IMR-90 (cell line): ENCODE results near the gene LPGAT1. TPM values are rescaled to one million over a fixed set of nuclear protein-coding genes. Genes with fewer than 3 reads are reported as not detected.

Experiments
- ATAC-seq: fragments of 200-7000 bp; cut with Tn5 transposase; 2 replicates; pipeline ENCODE4 v1.9.1; 2020; ENCODE audit warnings: low read depth, mild to moderate bottlenecking, moderate library complexity
- BruUV-seq: library from RNA; stranded (reverse); fragments of 400-500 nt; replicated peaks from 2 replicates; lab custom pipeline; 2021; lab: Mats Ljungman, UMichigan
- CTCF ChIA-PET: fragments of 300-600 bp; formaldehyde crosslinking; extraction: SDS; loops from one replicate; lab custom pipeline; 2021; ENCODE audit warnings: antibody characterized with exemption; lab: Yijun Ruan, JAX
- POLR2A ChIA-PET: fragments of 300-600 bp; sonication (Branson Sonifier 250); formaldehyde crosslinking; loops from one replicate; lab custom pipeline; 2022; ENCODE audit warnings: antibody characterized with exemption; ENCODE audit not compliant: unreplicated experiment; lab: Charles Lee
- DNase-seq: peaks from one replicate; pipeline ENCODE4 v3.0.0; 2013
- H2AFZ ChIP-seq: replicated peaks from 2 replicates; pipeline ENCODE3; 2013; ENCODE audit warnings: low read length, mild to moderate bottlenecking; ENCODE audit not compliant: poor library complexity
- H2AK5ac ChIP-seq: 2 replicates; pipeline ENCODE4 v1.6.1; 2013; ENCODE audit warnings: low read depth, low read length, inconsistent platforms
- H2AK9ac ChIP-seq: replicated peaks from 2 replicates; pipeline ENCODE3; 2013; ENCODE audit warnings: mild to moderate bottlenecking, low read depth, low read length, moderate library complexity; ENCODE audit not compliant: poor library complexity
- H2BK120ac ChIP-seq: 2 replicates; pipeline ENCODE4 v1.6.1; 2013; ENCODE audit warnings: low read depth, low read length, inconsistent platforms
- H2BK15ac ChIP-seq: 3 replicates; pipeline ENCODE4 v1.6.1; 2013; ENCODE audit warnings: low read depth, low read length, inconsistent platforms
- H2BK20ac ChIP-seq: 2 replicates; pipeline ENCODE4 v1.6.1; 2013; ENCODE audit warnings: low read depth, mild to moderate bottlenecking, inconsistent platforms, low read length, moderate library complexity
- H2BK5ac ChIP-seq: 2 replicates; pipeline ENCODE4 v1.6.1; 2013; ENCODE audit warnings: mild to moderate bottlenecking, low read depth, low read length, inconsistent platforms; ENCODE audit not compliant: poor library complexity, severe bottlenecking
- H3K14ac ChIP-seq: replicated peaks from 2 replicates; pipeline ENCODE4 v1.6.1; 2013; ENCODE audit warnings: low read depth, low read length, inconsistent platforms
- H3K18ac ChIP-seq: 2 replicates; pipeline ENCODE4 v1.6.1; 2013; ENCODE audit warnings: low read depth, low read length, control low read depth
- H3K23ac ChIP-seq: 2 replicates; pipeline ENCODE4 v1.6.1; 2013; ENCODE audit warnings: low read depth, low read length, inconsistent platforms
- H3K27ac ChIP-seq: 2 replicates; pipeline ENCODE4 v1.5.1; 2013; ENCODE audit warnings: mild to moderate bottlenecking, control low read depth, low read length; ENCODE audit not compliant: insufficient read depth
- H3K27me3 ChIP-seq: 2 replicates; pipeline ENCODE4 v1.6.1; 2013; ENCODE audit warnings: low read length; ENCODE audit not compliant: control insufficient read depth, insufficient read depth
- H3K36me3 ChIP-seq: 2 replicates; pipeline ENCODE4 v1.6.1; 2013; ENCODE audit warnings: low read length, mixed read lengths; ENCODE audit not compliant: control insufficient read depth, insufficient read depth
- H3K4ac ChIP-seq: 2 replicates; pipeline ENCODE4 v1.6.1; 2013; ENCODE audit warnings: low read depth, low read length, inconsistent platforms
- H3K4me1 ChIP-seq: 2 replicates; pipeline ENCODE4 v1.6.1; 2013; ENCODE audit warnings: low read length, mixed read lengths; ENCODE audit not compliant: control insufficient read depth, insufficient read depth
- H3K4me2 ChIP-seq: 2 replicates; pipeline ENCODE4 v1.6.1; 2013; ENCODE audit warnings: low read depth, mild to moderate bottlenecking, control low read depth, low read length, moderate library complexity
- H3K4me3 ChIP-seq: 2 replicates; pipeline ENCODE4 v1.5.1; 2013; ENCODE audit warnings: low read depth, mild to moderate bottlenecking, control low read depth, low read length, moderate library complexity; ENCODE audit not compliant: insufficient read depth
- H3K56ac ChIP-seq: 2 replicates; pipeline ENCODE4 v1.6.1; 2013; ENCODE audit warnings: low read length, inconsistent platforms; ENCODE audit not compliant: insufficient read depth; ENCODE audit errors: extremely low read depth
- H3K79me1 ChIP-seq, 2 experiments: 2 replicates each; pipeline ENCODE4 v1.6.1; 2013; ENCODE audit warnings: low read length in 2 of 2, inconsistent platforms in 1 of 2, low read depth in 1 of 2
- H3K9ac ChIP-seq: 2 replicates; pipeline ENCODE4 v1.6.1; 2013; ENCODE audit warnings: low read depth, low read length, control low read depth
- H3K9me1 ChIP-seq: 2 replicates; pipeline ENCODE4 v1.6.1; 2013; ENCODE audit warnings: low read length, inconsistent platforms; ENCODE audit not compliant: insufficient read depth
- H3K9me3 ChIP-seq: 2 replicates; pipeline ENCODE4 v1.6.1; 2013; ENCODE audit warnings: low read length; ENCODE audit not compliant: control insufficient read depth, insufficient read depth
- H4K20me1 ChIP-seq: 2 replicates; pipeline ENCODE4 v1.6.1; 2013; ENCODE audit warnings: low read length, inconsistent platforms; ENCODE audit not compliant: insufficient read depth
- H4K5ac ChIP-seq: 2 replicates; pipeline ENCODE4 v1.6.1; 2013; ENCODE audit warnings: mild to moderate bottlenecking, low read depth, low read length, control low read depth
- H4K8ac ChIP-seq, 2 experiments: 2 replicates each; pipeline ENCODE4 v1.6.1; 2013; ENCODE audit warnings: low read depth in 2 of 2, low read length in 2 of 2, control low read depth in 1 of 2, inconsistent platforms in 1 of 2
- H4K91ac ChIP-seq: 2 replicates; pipeline ENCODE4 v1.6.1; 2013; ENCODE audit warnings: low read depth, low read length, inconsistent platforms; ENCODE audit not compliant: insufficient read depth
- CEBPB ChIP-seq: IDR thresholded peaks from 2 replicates; pipeline ENCODE4 v1.6.1; 2012; ENCODE audit warnings: low read depth, low read length, improper control_type of control experiment
- CHD1 ChIP-seq: IDR thresholded peaks from 2 replicates; pipeline ENCODE4 v1.6.1; 2012; ENCODE audit warnings: low read depth, low read length, improper control_type of control experiment
- FOS ChIP-seq: fragments of 150-350 bp; IDR thresholded peaks from 2 replicates; pipeline ENCODE4 v1.6.1; 2016; ENCODE audit warnings: low read depth, low read length
- POLR2A ChIP-seq: IDR thresholded peaks from 2 replicates; pipeline ENCODE4 v1.6.1; 2012; ENCODE audit warnings: mild to moderate bottlenecking, low read depth, low read length
- RCOR1 ChIP-seq: IDR thresholded peaks from 2 replicates; pipeline ENCODE4 v1.6.1; 2012; ENCODE audit warnings: mild to moderate bottlenecking, low read length, improper control_type of control experiment; ENCODE audit not compliant: insufficient replicate concordance
- RFX5 ChIP-seq: IDR thresholded peaks from 2 replicates; pipeline ENCODE4 v1.8.0; 2012; ENCODE audit warnings: low read depth, mild to moderate bottlenecking, low read length, moderate library complexity
- SMC3 ChIP-seq: fragments of 150-350 bp; IDR thresholded peaks from 2 replicates; pipeline ENCODE4 v1.6.1; 2016; ENCODE audit warnings: low read depth, mild to moderate bottlenecking, antibody characterized with exemption, low read length, moderate library complexity
- USF2 ChIP-seq: fragments of 150-350 bp; IDR thresholded peaks from 2 replicates; pipeline ENCODE4 v1.6.1; 2017; ENCODE audit warnings: mild to moderate bottlenecking, antibody characterized with exemption, low read length, low read depth
- WGBS, 2 experiments: methylation state at CpG; one replicate each; pipeline versions ENCODE4 v1.1.5 to v1.1.7; 2013; ENCODE audit warnings: missing lambda C conversion rate in 2 of 2; ENCODE audit not compliant: insufficient read length in 1 of 2; ENCODE audit errors: extremely low coverage in 2 of 2; 5-methylcytosine and 5-hydroxymethylcytosine counted together
- dilution Hi-C: fragments of 300-500 bp; cut with HindIII; formaldehyde crosslinking; loops from one replicate; pipeline ENCODE4 v1.14.3; 2018; ENCODE audit warnings: low sequenced_read_pairs; ENCODE audit not compliant: unreplicated experiment
- in situ Hi-C: fragments of 300-500 bp; cut with MboI; formaldehyde crosslinking; loops from 3 replicates; pipeline ENCODE4 v1.14.3; 2019; ENCODE audit warnings: low sequenced_read_pairs, inconsistent platforms, mixed read lengths
- intact Hi-C: fragments of 100-400 bp; cut with micrococcal nuclease; formaldehyde crosslinking; loops from 2 replicates; pipeline ENCODE4 v1.10.0; 2022
- polyA plus RNA-seq, 3 experiments: library from polyadenylated mRNA; depleted of rRNA; stranded (reverse); fragments of >200 nt; gene quantifications; 2 replicates each; pipeline ENCODE4 v1.2.3, GENCODE V29; 2012; ENCODE audit warnings: low replicate concordance in 1 of 3
- total RNA-seq: library from RNA; depleted of rRNA; stranded (reverse); fragments of >200 nt; gene quantifications from 2 replicates; pipeline ENCODE4 v1.2.3, GENCODE V29; 2012

Gene LPGAT1
- total and polyA plus RNA-seq, 2 of the 4 experiments (the other 2 are of a cell fraction): 6.7 to 13.6 TPM

GRCh38 chr1:211829343-211830054 is 1.1 kb downstream of the LPGAT1 start:
- Histone ChIP-seq H4K5ac (no peak overlapping the region; the same call in 1 of the 2 replicates), H3K14ac (peak overlapping the region; percentile 72), H2BK120ac (peak overlapping the region; percentile 44; the same call in 1 of the 2 replicates), H3K79me1 (peaks cover 10 to 24% of the 10 kb centered on the region in 2 experiments), H3K9ac (peak overlapping the region; percentile 76), H3K27me3 (no peaks in the 10 kb centered on the region), H3K27ac (peak overlapping the region; percentile 34), H3K4ac (peak overlapping the region; percentile 67; the same call in 1 of the 2 replicates), H2AK9ac (peak overlapping the region; percentile 76), H3K56ac (peak overlapping the region; percentile 71; the same call in 1 of the 2 replicates), H3K4me1 (peaks cover 12% of the 10 kb centered on the region), H4K91ac (no peak overlapping the region), H3K18ac (peak overlapping the region; percentile 37; the same call in 1 of the 2 replicates), H3K4me3 (peak overlapping the region; percentile 81), H4K20me1 (0 out of 2 replicates have a peak, but pooled peaks cover 7% of the 10 kb centered on the region), H2BK20ac (no peak overlapping the region), H2AK5ac (peak overlapping the region; percentile 27; the same call in 1 of the 2 replicates), H3K4me2 (peak overlapping the region; percentile 100), H3K23ac (peak overlapping the region; percentile 74), H3K9me1 (no peaks in the 10 kb centered on the region), H2BK5ac (no peak overlapping the region), H2AFZ (peak overlapping the region; percentile 92), H3K36me3 (no peaks in the 10 kb centered on the region; the same call in 1 of the 2 replicates), H3K9me3 (no peaks in the 10 kb centered on the region), H4K8ac (peak overlapping the region; percentile 12 to 66), H2BK15ac (no peak overlapping the region)
- TF ChIP-seq FOS: no peak
- no peak for TF ChIP-seq POLR2A
- no peak for TF ChIP-seq RFX5
- TF ChIP-seq RCOR1: no peak
- no peak for TF ChIP-seq USF2
- TF ChIP-seq CEBPB: peak; percentile 80
- TF ChIP-seq CHD1: no peak
- TF ChIP-seq SMC3: no peak
- ChIA-PET CTCF (interaction anchor here (0.7 to 1.6 kb wide), 6 partner anchors 23 to 206 kb away, joined by 3 to 5 read pairs (median 4); partner anchors contain the start of genes DTL and INTS7), POLR2A (no interaction called here)
- DNase-seq: no peak
- in situ Hi-C loops: no loop called here
- dilution Hi-C loops: no loop called here
- WGBS, 2 experiments: 0% methylated on average over 2 of the region's 22 CpGs; no CpG with 5 or more reads in 1 of the 2 experiments
- intact Hi-C loops: loop anchor here (1.0 to 5.0 kb wide), 3 partner anchors 131 to 203 kb away; no protein-coding TSS in a partner anchor
- ATAC-seq: no peak
- no TSS peak for BruUV-seq
